ENCODE results near the gene MUC5AC.

DNA sequence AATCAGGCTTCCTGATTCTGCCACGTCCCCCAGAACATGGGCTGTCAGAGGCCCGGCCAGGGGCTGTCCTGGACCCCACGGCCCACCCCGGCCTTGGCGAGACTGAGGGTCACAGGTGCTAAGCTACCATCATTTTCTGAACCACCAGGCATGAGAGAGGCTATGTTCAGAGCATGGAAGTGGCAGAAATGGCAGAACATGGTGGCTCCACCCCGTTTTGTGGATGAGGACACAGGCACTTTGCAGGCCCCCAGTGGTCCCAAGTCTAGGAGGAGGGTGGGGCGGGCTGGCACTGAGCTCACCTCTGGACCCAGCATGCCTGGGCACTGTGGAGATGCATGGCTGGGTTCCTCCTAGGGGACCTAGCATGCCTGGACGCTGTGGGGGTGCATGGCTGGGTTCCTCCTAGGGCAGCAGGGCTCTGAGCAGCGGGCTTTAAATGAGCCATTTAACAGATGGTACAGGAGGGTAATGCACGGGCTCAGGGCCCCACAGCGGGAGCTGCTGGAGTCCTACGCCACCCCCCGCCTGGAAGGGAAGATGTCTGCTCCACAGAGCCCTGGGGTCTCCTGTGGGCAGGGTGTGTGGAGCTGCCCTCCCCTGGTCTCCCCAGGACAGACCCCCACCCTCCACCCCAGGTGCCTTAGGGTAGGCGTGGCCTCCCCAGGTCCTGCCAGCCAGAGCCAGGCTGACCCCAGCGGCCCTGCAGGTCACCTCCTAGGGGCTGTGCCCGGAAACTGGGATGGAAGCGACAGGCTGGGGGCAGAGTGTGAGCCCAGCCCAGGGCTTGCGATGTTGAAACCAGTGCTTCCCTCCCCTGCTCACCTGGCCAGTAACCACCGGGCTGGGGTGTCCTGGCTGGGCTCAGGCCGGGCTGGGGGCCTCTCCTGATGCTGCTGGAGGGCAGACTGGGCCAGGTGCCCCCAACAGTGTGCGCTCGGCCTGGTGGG is 6.1 kb upstream of the MUC5AC start:
- TF ChIP-seq, protein P1, sequence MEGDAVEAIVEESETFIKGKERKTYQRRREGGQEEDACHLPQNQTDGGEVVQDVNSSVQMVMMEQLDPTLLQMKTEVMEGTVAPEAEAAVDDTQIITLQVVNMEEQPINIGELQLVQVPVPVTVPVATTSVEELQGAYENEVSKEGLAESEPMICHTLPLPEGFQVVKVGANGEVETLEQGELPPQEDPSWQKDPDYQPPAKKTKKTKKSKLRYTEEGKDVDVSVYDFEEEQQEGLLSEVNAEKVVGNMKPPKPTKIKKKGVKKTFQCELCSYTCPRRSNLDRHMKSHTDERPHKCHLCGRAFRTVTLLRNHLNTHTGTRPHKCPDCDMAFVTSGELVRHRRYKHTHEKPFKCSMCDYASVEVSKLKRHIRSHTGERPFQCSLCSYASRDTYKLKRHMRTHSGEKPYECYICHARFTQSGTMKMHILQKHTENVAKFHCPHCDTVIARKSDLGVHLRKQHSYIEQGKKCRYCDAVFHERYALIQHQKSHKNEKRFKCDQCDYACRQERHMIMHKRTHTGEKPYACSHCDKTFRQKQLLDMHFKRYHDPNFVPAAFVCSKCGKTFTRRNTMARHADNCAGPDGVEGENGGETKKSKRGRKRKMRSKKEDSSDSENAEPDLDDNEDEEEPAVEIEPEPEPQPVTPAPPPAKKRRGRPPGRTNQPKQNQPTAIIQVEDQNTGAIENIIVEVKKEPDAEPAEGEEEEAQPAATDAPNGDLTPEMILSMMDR (IDR thresholded peaks at IDR 0.05): no peak
- TF ChIP-seq, protein P2, sequence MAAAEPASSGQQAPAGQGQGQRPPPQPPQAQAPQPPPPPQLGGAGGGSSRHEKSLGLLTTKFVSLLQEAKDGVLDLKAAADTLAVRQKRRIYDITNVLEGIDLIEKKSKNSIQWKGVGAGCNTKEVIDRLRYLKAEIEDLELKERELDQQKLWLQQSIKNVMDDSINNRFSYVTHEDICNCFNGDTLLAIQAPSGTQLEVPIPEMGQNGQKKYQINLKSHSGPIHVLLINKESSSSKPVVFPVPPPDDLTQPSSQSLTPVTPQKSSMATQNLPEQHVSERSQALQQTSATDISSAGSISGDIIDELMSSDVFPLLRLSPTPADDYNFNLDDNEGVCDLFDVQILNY (CRISPR knock-in tag; IDR thresholded peaks at IDR 0.05): no peak
